HG03432 (cell line): ENCODE results near the gene PLCXD1.
"Not testable (repeated sequence)": the region's sequence is repeated elsewhere in the genome, so short reads cannot be mapped to it uniquely, and the experiment has no call there.

Experiments
- ATAC-seq: cut with Tn5 transposase; IDR thresholded peaks from one replicate; pipeline ENCODE4 v1.9.1; 2021; ENCODE audit warnings: mild to moderate bottlenecking, moderate library complexity; ENCODE audit not compliant: unreplicated experiment

Gene PLCXD1

DNA sequence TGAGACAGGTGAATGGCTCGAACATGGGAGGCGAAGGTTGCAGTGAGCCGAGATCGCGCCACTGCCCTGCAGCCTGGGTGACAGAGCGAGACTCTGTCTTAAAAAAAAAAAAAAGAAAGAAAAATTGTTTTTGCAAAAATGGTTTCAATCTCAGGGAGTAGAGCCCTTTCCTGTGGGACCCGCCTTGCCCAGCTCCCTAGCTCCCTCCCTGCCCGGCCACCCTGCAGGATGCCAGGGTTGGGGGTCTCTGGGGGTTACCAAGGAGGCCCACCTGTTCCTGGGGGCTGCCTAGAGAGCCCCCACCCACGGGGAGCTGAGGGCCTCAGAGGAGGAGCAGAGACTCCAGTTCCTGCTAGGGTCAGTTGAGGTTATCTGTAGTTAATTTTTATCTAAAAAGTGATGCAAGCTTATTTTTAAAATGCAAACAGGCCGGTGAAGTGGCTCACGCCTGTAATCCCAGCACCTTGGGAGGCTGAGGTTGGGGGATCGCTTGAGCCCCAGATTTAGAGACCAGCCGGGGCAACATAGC, 18.7 kb upstream of the PLCXD1 start:
- ATAC-seq: peak; percentile 69

GRCh38 chrX:264006-264405, 17.2 kb upstream of the PLCXD1 start:
- ATAC-seq: not testable (repeated sequence)

- ATAC-seq: no peak
Measured at GRCh38 chrX:264634-265455, 16.3 kb upstream of the PLCXD1 start.

DNA sequence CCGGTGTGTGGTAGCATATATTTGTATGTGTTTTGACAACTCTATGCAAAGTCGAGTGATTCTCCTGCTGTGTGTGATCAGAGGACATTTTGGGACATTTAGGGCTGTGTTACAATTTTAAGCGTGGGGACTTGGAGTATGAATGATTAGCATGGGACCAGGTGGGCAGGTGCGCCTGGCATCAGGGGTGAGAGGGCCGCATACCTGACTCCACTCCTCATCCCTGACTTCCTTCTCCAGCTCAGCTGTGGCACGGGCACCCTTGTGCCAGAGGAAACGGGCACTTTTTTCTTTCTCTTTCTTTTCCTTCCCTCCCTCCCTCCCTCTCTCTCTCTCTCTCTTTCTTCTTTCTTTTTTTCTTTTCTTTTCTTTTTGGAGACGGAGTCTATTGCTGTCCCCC, 15.7 kb upstream of the PLCXD1 start:
- no peak for ATAC-seq

DNA sequence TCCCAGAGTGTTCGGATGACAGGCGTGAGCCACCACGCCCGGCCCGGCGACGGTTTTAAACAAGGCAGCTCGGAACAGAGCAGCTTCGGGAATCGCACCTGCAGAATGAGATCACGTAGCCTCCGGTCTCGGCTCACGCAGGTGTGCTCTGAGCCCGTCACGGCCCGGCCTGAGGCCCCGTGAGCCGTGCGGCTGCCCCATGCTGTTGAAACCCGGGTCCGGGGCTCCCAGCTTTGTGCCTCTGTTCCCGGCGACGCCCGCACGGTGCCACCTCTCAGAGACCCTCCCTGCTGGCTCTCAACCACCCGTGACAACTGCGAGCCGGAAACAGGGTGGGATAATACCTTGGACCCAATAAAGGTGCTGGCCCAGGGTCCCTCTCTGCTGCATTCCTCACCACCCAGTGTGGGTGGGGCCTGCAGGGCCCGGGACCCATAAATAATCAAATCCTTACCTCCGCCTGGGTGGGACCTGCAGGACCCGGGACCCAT, 13.4 kb upstream of the PLCXD1 start:
- no peak for ATAC-seq

DNA sequence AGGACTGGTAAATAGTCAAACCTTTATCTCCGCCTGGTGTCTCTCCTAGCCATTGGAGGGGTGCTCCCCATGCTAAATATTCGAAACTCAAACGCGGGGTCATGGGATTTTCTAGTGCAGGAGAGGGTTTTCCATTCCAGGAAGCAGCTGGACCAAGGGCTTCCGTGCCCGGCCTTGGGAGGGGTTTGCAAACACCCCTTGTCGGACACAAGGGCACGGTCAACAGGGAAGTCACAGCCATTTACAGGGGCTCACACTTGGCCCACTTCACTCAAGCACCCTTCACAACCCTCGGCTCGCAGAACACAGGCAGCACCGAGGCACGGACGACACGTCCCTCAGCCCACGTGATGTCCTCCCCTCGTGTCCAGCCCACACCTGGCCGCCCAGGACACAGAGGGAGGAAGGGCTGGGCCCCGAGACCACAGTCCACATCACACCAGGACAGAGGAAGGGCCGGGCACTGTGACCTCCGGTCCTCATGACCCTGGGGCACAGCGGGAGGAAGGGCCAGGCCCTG, 10.3 kb upstream of the PLCXD1 start:
- ATAC-seq: no peak

DNA sequence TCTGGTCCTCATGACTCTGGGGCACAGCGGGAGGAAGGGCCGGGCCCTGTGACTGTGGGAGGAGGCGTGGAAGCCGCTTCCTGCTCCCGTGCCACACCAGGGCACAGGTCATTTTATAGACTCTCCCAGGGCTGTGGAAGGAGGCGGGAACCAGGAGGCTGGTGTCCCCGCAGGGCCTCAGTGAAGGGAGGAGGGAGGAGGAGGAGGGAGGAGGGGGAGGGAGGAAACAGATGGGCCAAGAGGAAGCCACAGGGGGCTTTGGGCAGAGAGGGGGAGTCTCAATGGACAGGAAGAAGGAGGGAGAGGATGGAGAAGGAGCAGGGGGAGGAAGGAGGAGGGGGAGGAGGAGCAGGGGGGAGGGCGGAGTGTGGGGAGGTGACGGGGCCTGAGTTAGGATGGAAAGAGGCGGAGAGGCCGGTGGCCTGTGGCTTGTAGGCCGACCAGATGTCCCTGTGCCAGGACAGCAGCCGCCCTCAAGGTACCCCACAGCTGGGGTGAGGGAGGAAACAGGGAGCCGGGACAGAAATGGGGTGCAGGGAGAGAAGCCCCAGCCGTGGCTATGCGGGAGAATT, 6.2 kb upstream of the PLCXD1 start:
- ATAC-seq: no peak

DNA sequence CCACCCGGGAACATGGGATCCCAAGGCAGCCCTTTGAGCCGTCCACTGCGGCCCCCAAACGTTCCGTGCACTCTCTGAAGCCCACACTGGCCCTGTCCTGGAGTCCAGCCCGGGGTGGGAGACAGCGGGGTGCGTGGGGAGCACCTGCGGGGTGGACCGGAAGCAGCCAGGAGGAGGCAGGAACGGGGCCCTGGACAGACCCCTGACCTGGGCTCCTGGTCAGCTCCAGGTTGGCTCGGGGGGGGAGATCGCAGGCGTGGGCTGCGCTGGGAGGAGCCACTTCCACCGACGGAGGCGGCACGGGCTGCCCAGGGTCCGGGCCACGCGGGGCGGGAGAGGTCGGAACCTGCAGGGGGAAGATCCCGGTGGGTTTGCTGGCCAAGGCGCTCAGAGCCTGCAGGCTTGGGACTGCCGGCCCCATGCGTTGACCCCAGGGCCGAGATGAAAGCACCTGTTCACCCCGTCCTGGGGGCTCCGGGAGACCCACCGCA, 5.7 kb upstream of the PLCXD1 start:
- peak; percentile 23 for ATAC-seq

DNA sequence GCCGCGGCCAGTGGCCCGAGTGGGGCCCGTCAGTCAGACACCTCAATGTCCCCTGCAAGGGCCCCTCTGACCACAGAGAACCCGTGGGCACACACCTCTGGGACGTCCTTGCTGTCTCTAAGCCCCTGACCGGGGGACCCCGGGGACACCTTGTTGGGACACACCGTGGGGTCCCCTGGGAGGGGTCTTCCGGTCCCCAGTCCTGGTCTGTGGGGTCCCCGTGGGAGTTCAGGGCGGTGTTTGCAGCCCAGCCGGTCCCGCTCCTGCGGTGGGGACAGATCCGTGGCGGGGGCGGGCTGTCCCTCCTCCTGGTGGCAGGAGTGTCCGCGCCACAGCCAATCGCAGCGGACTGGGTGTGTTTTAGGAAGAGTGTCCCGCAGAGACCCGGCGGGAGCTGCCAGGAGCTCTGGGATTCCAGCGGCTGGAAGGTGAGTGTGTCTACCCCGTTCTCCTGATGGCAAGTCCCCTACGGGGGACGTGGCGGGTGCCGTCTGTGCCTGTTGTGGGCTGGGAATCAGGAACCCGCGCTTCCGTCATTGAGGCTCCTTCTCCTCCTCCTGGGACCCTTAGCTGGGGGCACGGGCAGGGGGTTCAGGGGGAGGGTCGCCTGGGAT, 5.1 kb upstream of the PLCXD1 start:
- ATAC-seq: peak; percentile 84

DNA sequence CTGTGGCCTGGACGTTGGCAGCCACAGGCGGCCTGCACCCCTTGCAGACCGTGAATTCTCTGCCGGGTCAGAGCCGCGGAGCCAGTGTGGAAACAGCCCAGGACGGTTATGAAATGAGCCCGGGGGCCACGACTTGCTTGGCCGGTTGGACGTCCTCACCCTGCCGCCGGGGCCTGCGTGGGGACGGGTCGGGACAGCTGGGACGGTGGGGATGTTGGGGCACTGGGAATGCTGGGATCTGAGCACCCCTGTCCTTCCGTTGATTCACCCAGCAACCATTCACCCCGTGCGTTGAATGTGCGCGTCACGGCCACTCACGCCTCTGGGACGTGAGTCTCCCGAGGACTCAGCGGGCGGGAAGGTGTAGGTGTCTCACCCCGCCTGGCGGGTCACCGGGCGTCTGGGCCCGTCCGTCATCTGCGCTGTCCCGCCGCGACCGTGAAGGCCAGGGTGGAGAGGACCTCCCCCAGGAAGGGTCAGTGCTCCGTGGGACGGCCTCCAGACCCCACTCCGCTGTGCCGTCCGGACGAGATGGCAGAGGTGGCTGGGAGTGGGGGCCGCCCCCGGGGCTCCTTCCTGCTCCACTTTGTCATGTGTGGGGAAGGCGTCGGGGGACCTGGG, 4.5 kb upstream of the PLCXD1 start:
- ATAC-seq: peak; percentile 35

- not testable (repeated sequence) for ATAC-seq
Measured at GRCh38 chrX:279757-280604, 1.2 kb upstream of the PLCXD1 start.

GRCh38 chrX:280722-281121, 459 bp upstream of the PLCXD1 start:
- ATAC-seq: not testable (repeated sequence)

DNA sequence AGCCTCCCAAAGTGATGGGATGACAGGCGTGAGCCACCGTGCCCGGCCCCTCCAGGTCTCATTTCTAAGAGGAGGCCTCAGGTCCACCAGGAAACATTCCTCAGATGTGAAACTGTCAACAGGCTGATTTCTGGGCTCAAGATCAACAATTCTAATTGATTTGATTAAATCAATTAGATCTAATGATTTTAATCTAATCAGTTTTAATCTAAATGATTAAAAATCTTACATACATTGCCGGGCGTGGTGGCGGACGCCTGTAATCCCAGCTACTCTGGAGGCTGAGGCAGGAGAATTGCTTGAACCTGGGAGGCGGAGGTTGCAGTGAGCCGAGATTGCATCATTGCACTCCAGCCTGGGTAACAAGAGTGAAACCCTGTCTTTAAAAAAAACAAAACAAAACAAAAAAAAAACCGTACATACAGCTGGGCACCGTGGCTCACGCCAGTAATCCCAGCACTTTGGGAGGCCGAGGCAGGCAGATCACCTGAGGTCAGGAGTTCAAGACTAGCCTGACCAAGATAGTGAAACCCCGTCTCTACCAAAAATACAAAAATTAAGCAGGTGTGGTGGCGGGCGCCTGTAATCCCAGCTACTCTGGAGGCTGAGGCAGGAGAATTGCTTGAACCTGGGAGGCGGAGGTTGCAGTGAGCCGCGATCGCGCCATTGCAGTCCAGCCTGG, 960 bp downstream of the PLCXD1 start:
- not testable (repeated sequence) for ATAC-seq

- peak; percentile 98 for ATAC-seq
Measured at GRCh38 chrX:283115-283845, 2.1 kb downstream of the PLCXD1 start.

DNA sequence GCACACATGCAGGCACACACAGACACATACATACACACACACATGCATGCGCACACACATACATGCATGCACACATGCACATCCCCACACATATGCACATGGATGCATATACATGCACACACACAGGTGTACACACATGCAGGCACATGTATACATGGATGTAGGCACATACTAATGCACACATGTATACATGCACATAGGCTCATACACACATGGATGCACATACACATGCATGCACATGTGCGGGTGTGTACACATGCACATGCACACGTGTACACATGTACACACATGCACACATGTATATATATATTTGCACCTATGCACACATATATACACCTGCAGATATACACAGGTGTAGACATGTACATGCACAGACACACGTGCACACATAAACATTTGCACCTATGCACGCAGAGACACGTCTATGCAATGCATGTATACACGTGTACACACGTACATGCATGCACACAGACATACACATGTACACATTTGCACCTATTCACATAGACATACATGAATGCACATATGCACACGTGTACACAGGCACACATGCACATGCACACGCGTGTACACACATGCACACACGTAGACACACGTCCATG, 4.0 kb downstream of the PLCXD1 start:
- ATAC-seq: no peak

GRCh38 chrX:287670-288069, 6.5 kb downstream of the PLCXD1 start:
- no peak for ATAC-seq

DNA sequence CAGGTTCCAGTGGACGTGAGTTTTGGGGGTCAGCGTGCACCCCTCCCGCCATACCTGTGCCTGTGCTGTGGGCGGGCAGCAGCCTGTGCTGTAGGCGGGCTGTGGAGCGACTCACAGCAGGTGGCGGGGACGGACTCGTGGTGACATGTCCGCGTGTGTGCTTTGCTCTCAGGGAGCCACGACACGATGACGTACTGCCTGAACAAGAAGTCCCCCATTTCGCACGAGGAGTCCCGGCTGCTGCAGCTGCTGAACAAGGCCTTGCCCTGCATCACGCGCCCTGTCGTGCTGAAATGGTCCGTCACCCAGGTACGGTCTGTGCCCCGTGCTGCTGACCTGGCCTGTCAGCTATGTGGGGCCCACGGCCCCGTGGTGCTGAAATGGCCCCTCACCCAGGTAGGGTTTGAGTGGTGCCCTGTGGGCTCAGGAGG, 7.4 kb downstream of the PLCXD1 start:
- ATAC-seq: no peak

DNA sequence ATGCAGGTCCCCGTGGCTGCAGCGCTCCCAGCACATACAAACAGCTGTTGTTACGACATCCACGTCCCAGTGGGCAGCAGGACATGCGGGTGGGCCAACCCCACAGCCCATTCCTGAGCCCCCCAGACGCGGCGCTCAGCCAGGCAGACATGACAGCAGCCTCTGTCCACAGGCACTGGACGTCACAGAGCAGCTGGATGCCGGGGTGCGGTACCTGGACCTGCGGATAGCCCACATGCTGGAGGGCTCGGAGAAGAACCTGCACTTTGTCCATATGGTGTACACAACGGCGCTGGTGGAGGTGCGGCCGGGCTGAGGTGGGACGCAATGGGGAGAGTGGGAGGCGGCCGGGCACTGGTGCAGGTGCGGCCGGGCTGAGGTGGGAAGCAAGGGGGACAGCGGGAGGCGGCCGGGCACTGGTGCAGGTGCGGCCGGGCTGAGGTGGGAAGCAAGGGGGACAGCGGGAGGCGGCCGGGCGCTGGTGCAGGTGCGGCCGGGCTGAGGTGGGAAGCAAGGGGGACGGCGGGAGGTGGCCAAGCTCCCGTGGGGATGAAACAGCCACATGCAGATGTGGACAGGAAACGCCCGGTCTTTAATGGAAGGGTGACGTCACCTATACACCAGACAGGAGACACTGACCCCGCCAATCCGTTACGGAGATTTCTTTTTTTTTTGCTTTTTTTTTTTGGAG, 9.4 kb downstream of the PLCXD1 start:
- ATAC-seq: no peak
